Aorta (tissue), 5 donors: ENCODE measurements around the gene PAPPA. TPM values are rescaled to one million over a fixed set of nuclear protein-coding genes. Genes with fewer than 3 reads are reported as not detected.
A peak's percentile ranks its signal among the peaks of the same experiment; 100 is the strongest.

Experiments used
- ATAC-seq: fragments of 200-7000 bp; cut with Tn5 transposase; one replicate; pipeline ENCODE4 v1.9.1; 2022; ENCODE audit warnings: moderate library complexity; ENCODE audit not compliant: low FRiP score
- DNase-seq, 2 donors: peaks; one replicate each; pipeline ENCODE4 v3.0.0-alpha.2; 2020
- H3K27ac ChIP-seq, 2 donors: one replicate each; pipeline ENCODE4 v1.5.1; 2013; ENCODE audit warnings: low read length in 2 of 2, mild to moderate bottlenecking in 2 of 2, moderate library complexity in 2 of 2, control low read depth in 1 of 2, inconsistent platforms in 1 of 2, low read depth in 1 of 2
- H3K27me3 ChIP-seq, 2 donors: one replicate each; pipeline ENCODE4 v1.6.1; 2013; ENCODE audit warnings: control low read depth in 1 of 2, low read length in 1 of 2, mild to moderate bottlenecking in 1 of 2, moderate library complexity in 1 of 2; ENCODE audit not compliant: insufficient read depth in 2 of 2, control insufficient read depth in 1 of 2
- H3K36me3 ChIP-seq, 2 donors: one replicate each; pipeline ENCODE4 v1.6.1; 2013; ENCODE audit warnings: control low read depth in 1 of 2, low read length in 1 of 2, mild to moderate bottlenecking in 1 of 2; ENCODE audit not compliant: insufficient read depth in 2 of 2, control insufficient read depth in 1 of 2
- H3K4me1 ChIP-seq, 2 donors: one replicate each; pipeline ENCODE4 v1.6.1; 2013; ENCODE audit warnings: low read length in 2 of 2, control low read depth in 1 of 2, mild to moderate bottlenecking in 1 of 2, moderate library complexity in 1 of 2; ENCODE audit not compliant: insufficient read depth in 2 of 2, control insufficient read depth in 1 of 2
- H3K4me3 ChIP-seq, 2 donors: one replicate each; pipeline ENCODE4 v1.5.1; 2013; ENCODE audit warnings: low read length in 2 of 2, control low read depth in 1 of 2, mild to moderate bottlenecking in 1 of 2
- H3K9me3 ChIP-seq: one replicate; pipeline ENCODE4 v1.6.1; 2013; ENCODE audit warnings: mild to moderate bottlenecking, low read length; ENCODE audit not compliant: control insufficient read depth
- WGBS, 2 donors: extraction: QIAGEN DNeasy Blood & Tissue Kit; methylation state at CpG; one replicate each; pipeline ENCODE4 v1.1.7; 2013; 5-methylcytosine and 5-hydroxymethylcytosine counted together
- intact Hi-C, 2 donors: fragments of 100-400 bp; cut with DNase I; formaldehyde crosslinking; loops; one replicate each; pipeline versions ENCODE4 v1.14.2 to v1.15.0; 2022
- long read RNA-seq, 2 donors: library from polyadenylated mRNA; unstranded; transcript quantifications; one replicate each; pipeline ENCODE4 v2.0.0, GENCODE V29; 2020 to 2021
- polyA plus RNA-seq, 2 donors: library from polyadenylated mRNA; stranded (reverse); fragments of 200-250 nt; gene quantifications; one replicate each; pipeline ENCODE4 v1.2.3, GENCODE V29; 2013
- total RNA-seq, 2 donors: library from RNA; stranded (reverse); fragmentation: NEBNext Ultra II Directional; extraction: Animal tissue kit (Norgen Biotek cat#: 25700); gene quantifications; one replicate each; pipeline ENCODE4 v1.2.1, GENCODE V29; 2021
- donor health status: healthy with polysubstance abuse.
- donor health status: Bipolar disorder and iron deficiency.
- donor health status: DM: no; HTN: no; CAD: no.
- donor health status: DM: no; HTN: no; CAD: no.
- donor health status: DM: yes; HTN: yes; CAD: no.

The PAPPA gene
- 10 to 100 TPM; 13.2 to 16.6 TPM for total RNA-seq
- 1 to 10 TPM in 1 of 2 donors, under 1 TPM in 1; 0.50 to 1.3 TPM for polyA plus RNA-seq
- long read RNA-seq, donor 1, partial matches to known transcripts: 4 of 10 reads
- long read RNA-seq, donor 1, other reads (novel, unspliced or antisense): 6 of 10 reads
- long read RNA-seq, donor 2, full-length matches to known transcripts: 1 of 22 reads
- long read RNA-seq, donor 2, partial matches to known transcripts: 6 of 22 reads
- long read RNA-seq, donor 2, other reads (novel, unspliced or antisense): 15 of 22 reads

- Histone ChIP-seq H3K27ac (peak within 1 kb of the TSS in 1 of 2 donors; percentile 16), H3K36me3 (no peaks in the 10 kb centered on the region), H3K9me3 (no peaks in the 10 kb centered on the region), H3K4me3 (peak within 1 kb of the TSS; percentile 76 to 79), H3K4me1 (no peaks in the 10 kb centered on the region), H3K27me3 (no peaks in the 10 kb centered on the region)
- intact Hi-C loops: loop anchor here (5.0 to 10.0 kb wide), 5 partner anchors 272 to 562 kb away; no protein-coding TSS in a partner anchor
- 1% methylated on average over 35 to 41 of the region's 41 CpGs for WGBS, 2 donors
- ATAC-seq (no peak), DNase-seq (no peak)
Measured at GRCh38 chr9:116153765-116154333, at the start of gene PAPPA. PAPPA (plus strand) TSS chr9:116153791; CDS start chr9:116154173, 382 bp downstream.

- DNase-seq (no peak), ATAC-seq (no peak)
- H3K27ac ChIP-seq: no peak overlapping the region
- no peaks in the 10 kb centered on the region for H3K27me3 ChIP-seq
- intact Hi-C loops: no loop called here
- no peaks in the 10 kb centered on the region for H3K9me3 ChIP-seq
- no peaks in the 10 kb centered on the region for H3K36me3 ChIP-seq
- H3K4me1 ChIP-seq: no peaks in the 10 kb centered on the region
- no peak overlapping the region for H3K4me3 ChIP-seq
- 75 to 80% methylated on average over 2 of the region's 2 CpGs for WGBS, 2 donors
Measured at GRCh38 chr9:116103976-116104820, 49.4 kb upstream of the PAPPA start.

GRCh38 chr9:116112236-116112635 is 41.4 kb upstream of the PAPPA start:
- Histone ChIP-seq H3K9me3 (no peaks in the 10 kb centered on the region), H3K27ac (no peak overlapping the region)
- intact Hi-C loops: no loop called here

GRCh38 chr9:116115761-116116353 is 37.7 kb upstream of the PAPPA start:
- ATAC-seq: no peak

More at GRCh38 chr9:116112236-116112635, 41.4 kb upstream of the PAPPA start:
- H3K27me3 ChIP-seq: no peaks in the 10 kb centered on the region
- ATAC-seq (no peak), DNase-seq (no peak)
- 93 to 94% methylated on average over 1 of the region's 1 CpG for WGBS, 2 donors
- no peaks in the 10 kb centered on the region for H3K36me3 ChIP-seq
- H3K4me3 ChIP-seq: no peak overlapping the region
- no peaks in the 10 kb centered on the region for H3K4me1 ChIP-seq

GRCh38 chr9:116116393-116116792 is 37.2 kb upstream of the PAPPA start:
- Histone ChIP-seq H3K27me3 (no peaks in the 10 kb centered on the region), H3K27ac (no peak overlapping the region), H3K4me3 (no peak overlapping the region), H3K4me1 (no peaks in the 10 kb centered on the region), H3K9me3 (no peaks in the 10 kb centered on the region), H3K36me3 (no peaks in the 10 kb centered on the region)
- DNase-seq (no peak), ATAC-seq (no peak)
- intact Hi-C loops: no loop called here

More at GRCh38 chr9:116115761-116116353, 37.7 kb upstream of the PAPPA start:
- Histone ChIP-seq H3K27me3 (no peaks in the 10 kb centered on the region), H3K27ac (no peak overlapping the region), H3K4me1 (no peaks in the 10 kb centered on the region), H3K9me3 (no peaks in the 10 kb centered on the region), H3K36me3 (no peaks in the 10 kb centered on the region), H3K4me3 (no peak overlapping the region)
- 29 to 32% methylated on average over 6 of the region's 6 CpGs for WGBS, 2 donors
- DNase-seq: no peak
- intact Hi-C loops: no loop called here

- Histone ChIP-seq H3K27me3 (no peaks in the 10 kb centered on the region), H3K4me3 (no peak overlapping the region), H3K9me3 (no peaks in the 10 kb centered on the region), H3K4me1 (no peaks in the 10 kb centered on the region), H3K27ac (no peak overlapping the region), H3K36me3 (no peaks in the 10 kb centered on the region)
- intact Hi-C loops: no loop called here
- no peak for DNase-seq
- 91 to 95% methylated on average over 3 of the region's 3 CpGs for WGBS, 2 donors
- no peak for ATAC-seq
Measured at GRCh38 chr9:116123171-116123570, 30.4 kb upstream of the PAPPA start.

GRCh38 chr9:116124472-116125040 is 29.0 kb upstream of the PAPPA start:
- intact Hi-C loops: no loop called here
- Histone ChIP-seq H3K36me3 (no peaks in the 10 kb centered on the region), H3K27ac (no peak overlapping the region), H3K9me3 (no peaks in the 10 kb centered on the region), H3K4me3 (no peak overlapping the region), H3K4me1 (no peaks in the 10 kb centered on the region), H3K27me3 (no peaks in the 10 kb centered on the region)
- 83 to 88% methylated on average over 4 of the region's 4 CpGs for WGBS, 2 donors
- DNase-seq: no peak
- ATAC-seq: no peak

- intact Hi-C loops: no loop called here
- WGBS, 2 donors: 37 to 39% methylated on average over 2 of the region's 2 CpGs
- H3K4me3 ChIP-seq: no peak overlapping the region
- DNase-seq (no peak), ATAC-seq (no peak)
- no peaks in the 10 kb centered on the region for H3K27me3 ChIP-seq
- no peaks in the 10 kb centered on the region for H3K9me3 ChIP-seq
- H3K36me3 ChIP-seq: no peaks in the 10 kb centered on the region
- no peaks in the 10 kb centered on the region for H3K4me1 ChIP-seq
- H3K27ac ChIP-seq: no peak overlapping the region
Measured at GRCh38 chr9:116133163-116133562, 20.4 kb upstream of the PAPPA start.
